GM23338 (cell line): ENCODE measurements around the gene FAM98A.

Experiments
- EZH2 ChIP-seq: fragments of 200-600 bp; sonication (generic); IDR thresholded peaks from one replicate; pipeline ENCODE4 v1.8.0; 2017; ENCODE audit warnings: antibody characterized with exemption, mild to moderate bottlenecking, low read depth; ENCODE audit not compliant: unreplicated experiment
- EZH2phosphoT487 ChIP-seq: fragments of 200-600 bp; sonication (generic); IDR thresholded peaks from one replicate; pipeline ENCODE4 v1.8.1; 2018; ENCODE audit warnings: antibody characterized with exemption; ENCODE audit not compliant: unreplicated experiment
- JUNB ChIP-seq: IDR thresholded peaks from one replicate; pipeline ENCODE4 v1.6.1; 2016; ENCODE audit warnings: antibody characterized with exemption; ENCODE audit not compliant: unreplicated experiment
- NANOG ChIP-seq: IDR thresholded peaks from 2 replicates; pipeline ENCODE4 v1.6.1; 2016; ENCODE audit warnings: antibody characterized with exemption, borderline replicate concordance
- POLR2AphosphoS5 ChIP-seq: IDR thresholded peaks from 2 replicates; pipeline ENCODE4 v1.6.1; 2016; ENCODE audit warnings: antibody characterized with exemption, low read depth
- TF ChIP-seq, protein P1 (sequence below), 2 experiments: fragments of 200-600 bp in 1 of 2; sonication (generic) in 1 of 2; conservative IDR thresholded peaks; 2 replicates each; pipeline versions ENCODE4 v1.5.1 to v1.6.1; 2016 to 2017; ENCODE audit warnings: antibody characterized with exemption in 2 of 2, low read depth in 2 of 2, mild to moderate bottlenecking in 2 of 2, moderate library complexity in 1 of 2
- TF ChIP-seq, protein P2 (sequence below): IDR thresholded peaks from 2 replicates; pipeline ENCODE4 v1.6.1; 2016; ENCODE audit warnings: antibody characterized with exemption

DNA sequence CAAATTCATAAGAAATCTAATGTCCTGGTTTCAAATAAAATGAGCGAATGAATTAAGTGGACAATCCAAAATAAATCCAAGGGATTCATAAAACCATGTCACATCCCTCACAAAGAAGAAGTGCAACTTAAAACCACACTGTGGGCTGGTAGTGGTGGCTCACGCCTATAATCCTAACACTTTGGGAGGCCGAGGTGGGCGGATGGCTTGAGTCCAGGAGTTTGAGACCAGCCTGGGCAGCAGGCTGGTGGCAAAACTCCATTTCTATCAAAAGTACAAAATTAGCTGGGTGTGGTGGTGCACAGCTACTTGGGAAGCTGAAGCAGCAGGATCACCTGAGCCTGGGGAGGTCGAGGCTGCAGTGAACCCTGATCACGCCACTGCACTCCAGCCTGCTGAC lies 25.4 kb downstream of the FAM98A start:
- TF ChIP-seq, protein P1, sequence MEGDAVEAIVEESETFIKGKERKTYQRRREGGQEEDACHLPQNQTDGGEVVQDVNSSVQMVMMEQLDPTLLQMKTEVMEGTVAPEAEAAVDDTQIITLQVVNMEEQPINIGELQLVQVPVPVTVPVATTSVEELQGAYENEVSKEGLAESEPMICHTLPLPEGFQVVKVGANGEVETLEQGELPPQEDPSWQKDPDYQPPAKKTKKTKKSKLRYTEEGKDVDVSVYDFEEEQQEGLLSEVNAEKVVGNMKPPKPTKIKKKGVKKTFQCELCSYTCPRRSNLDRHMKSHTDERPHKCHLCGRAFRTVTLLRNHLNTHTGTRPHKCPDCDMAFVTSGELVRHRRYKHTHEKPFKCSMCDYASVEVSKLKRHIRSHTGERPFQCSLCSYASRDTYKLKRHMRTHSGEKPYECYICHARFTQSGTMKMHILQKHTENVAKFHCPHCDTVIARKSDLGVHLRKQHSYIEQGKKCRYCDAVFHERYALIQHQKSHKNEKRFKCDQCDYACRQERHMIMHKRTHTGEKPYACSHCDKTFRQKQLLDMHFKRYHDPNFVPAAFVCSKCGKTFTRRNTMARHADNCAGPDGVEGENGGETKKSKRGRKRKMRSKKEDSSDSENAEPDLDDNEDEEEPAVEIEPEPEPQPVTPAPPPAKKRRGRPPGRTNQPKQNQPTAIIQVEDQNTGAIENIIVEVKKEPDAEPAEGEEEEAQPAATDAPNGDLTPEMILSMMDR (conservative IDR thresholded peaks at IDR 0.05; ENCODE audit: low read depth in 2 of 2): no peak
- TF ChIP-seq NANOG (no peak), EZH2 (no peak), POLR2AphosphoS5 (no peak), EZH2phosphoT487 (no peak), JUNB (no peak)
- TF ChIP-seq, protein P2, sequence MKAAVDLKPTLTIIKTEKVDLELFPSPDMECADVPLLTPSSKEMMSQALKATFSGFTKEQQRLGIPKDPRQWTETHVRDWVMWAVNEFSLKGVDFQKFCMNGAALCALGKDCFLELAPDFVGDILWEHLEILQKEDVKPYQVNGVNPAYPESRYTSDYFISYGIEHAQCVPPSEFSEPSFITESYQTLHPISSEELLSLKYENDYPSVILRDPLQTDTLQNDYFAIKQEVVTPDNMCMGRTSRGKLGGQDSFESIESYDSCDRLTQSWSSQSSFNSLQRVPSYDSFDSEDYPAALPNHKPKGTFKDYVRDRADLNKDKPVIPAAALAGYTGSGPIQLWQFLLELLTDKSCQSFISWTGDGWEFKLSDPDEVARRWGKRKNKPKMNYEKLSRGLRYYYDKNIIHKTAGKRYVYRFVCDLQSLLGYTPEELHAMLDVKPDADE: no peak
